ENCODE measurements around the gene SLC10A7.
A peak's percentile ranks its signal among the peaks of the same experiment; 100 is the strongest.

Gene SLC10A7, protein sequence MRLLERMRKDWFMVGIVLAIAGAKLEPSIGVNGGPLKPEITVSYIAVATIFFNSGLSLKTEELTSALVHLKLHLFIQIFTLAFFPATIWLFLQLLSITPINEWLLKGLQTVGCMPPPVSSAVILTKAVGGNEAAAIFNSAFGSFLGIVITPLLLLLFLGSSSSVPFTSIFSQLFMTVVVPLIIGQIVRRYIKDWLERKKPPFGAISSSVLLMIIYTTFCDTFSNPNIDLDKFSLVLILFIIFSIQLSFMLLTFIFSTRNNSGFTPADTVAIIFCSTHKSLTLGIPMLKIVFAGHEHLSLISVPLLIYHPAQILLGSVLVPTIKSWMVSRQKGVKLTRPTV

GRCh38 chr4:146521541-146522097, at the start of gene SLC10A7:
SLC10A7 (minus strand) TSS chr4:146521940; CDS start chr4:146521717, 223 bp downstream.
- TF ChIP-seq CTCF (conservative IDR thresholded peaks at IDR 0.05; ENCODE audit: low read length), result no peak
- DNase-seq (ENCODE audit: low read depth), result peak; percentile 60

DNA sequence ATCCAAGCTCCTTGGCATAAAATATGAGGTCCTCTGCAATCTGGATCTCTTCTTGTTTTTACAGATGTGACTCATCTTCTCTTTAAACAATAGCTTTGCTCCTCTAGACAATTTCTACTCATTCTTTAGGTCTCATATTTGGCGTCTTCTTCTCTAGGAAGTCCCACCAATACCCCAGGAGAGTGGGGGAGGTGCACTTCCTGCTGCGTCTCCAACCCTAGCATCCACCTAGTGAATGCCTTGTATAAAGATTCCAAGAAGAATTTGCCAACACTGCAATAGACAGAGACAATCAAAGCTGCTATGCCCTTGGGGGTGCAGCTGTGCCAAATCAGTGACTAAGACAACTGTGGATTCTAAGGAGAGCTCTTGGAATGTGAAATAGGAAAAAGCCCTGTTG, 45.7 kb upstream of the SLC10A7 start:
- peak; percentile 10 for DNase-seq (ENCODE audit: low read depth)
- no peak overlapping the region for H3K4me3 ChIP-seq (ENCODE audit: low read length)
- TF ChIP-seq CTCF (conservative IDR thresholded peaks at IDR 0.05; ENCODE audit: low read length), result no peak

More at GRCh38 chr4:146521541-146522097, at the start of gene SLC10A7:
- H3K4me3 ChIP-seq (ENCODE audit: low read length), result peak within 1 kb of the TSS; percentile 95

DNA sequence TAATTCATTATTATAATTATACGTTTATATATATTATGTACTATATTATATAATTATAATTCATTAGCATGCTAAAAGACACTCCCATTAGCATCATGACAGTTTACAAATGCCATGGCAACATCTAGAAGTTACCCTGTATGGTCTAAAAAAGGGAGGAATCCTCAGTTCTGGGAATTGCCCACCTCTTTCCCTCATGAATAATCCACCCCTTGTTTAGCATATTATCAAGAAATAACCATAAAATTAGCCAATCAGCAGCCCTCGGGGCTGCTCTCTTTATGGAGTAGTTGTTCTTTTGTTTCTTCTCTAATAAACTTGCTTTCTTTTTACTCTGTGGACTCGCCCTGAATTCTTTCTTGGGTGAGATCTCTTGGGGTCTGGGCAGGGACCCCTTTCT, 42.8 kb upstream of the SLC10A7 start:
- DNase-seq (ENCODE audit: low read depth), result no peak
- no peak for TF ChIP-seq CTCF (conservative IDR thresholded peaks at IDR 0.05; ENCODE audit: low read length)

GRCh38 chr4:146550161-146550560, 28.4 kb upstream of the SLC10A7 start:
- H3K4me3 ChIP-seq (ENCODE audit: low read length), result no peak overlapping the region
- no peak for TF ChIP-seq CTCF (conservative IDR thresholded peaks at IDR 0.05; ENCODE audit: low read length)
- no peak for DNase-seq (ENCODE audit: low read depth)

More for the DNA sequence above, 42.8 kb upstream of the SLC10A7 start:
- H3K4me3 ChIP-seq (ENCODE audit: low read length), result no peak overlapping the region

- H3K4me3 ChIP-seq (ENCODE audit: low read length), result no peak overlapping the region
- 0 out of 2 replicates have a peak, but pooled peaks have one; percentile 3 for TF ChIP-seq CTCF (conservative IDR thresholded peaks at IDR 0.05; ENCODE audit: low read length)
- no peak for DNase-seq (ENCODE audit: low read depth)
Observed at GRCh38 chr4:146548443-146548842, 26.7 kb upstream of the SLC10A7 start.

DNA sequence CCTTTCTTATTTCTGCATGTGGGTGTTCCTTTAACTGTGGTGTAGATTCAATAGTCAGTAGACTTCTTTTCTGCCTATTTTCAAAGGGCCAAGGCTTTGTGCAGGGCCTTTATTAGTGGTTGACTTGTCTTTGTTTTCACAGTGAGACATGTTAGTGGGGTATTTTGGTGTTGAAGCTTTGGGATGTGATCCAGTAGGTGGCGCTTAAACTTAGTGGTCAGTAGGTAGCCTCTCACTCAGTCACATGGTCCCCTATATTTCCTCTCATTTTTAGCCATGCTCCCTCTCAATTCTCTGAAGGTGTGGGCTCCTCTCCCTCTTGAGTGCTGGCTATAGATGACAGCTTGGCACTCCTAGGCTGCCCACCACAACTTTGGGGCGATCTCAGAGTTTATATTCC, 23.4 kb upstream of the SLC10A7 start:
- TF ChIP-seq CTCF (conservative IDR thresholded peaks at IDR 0.05; ENCODE audit: low read length), result peak; percentile 55
- peak; percentile 42 for DNase-seq (ENCODE audit: low read depth)
- H3K4me3 ChIP-seq (ENCODE audit: low read length), result no peak overlapping the region

DNA sequence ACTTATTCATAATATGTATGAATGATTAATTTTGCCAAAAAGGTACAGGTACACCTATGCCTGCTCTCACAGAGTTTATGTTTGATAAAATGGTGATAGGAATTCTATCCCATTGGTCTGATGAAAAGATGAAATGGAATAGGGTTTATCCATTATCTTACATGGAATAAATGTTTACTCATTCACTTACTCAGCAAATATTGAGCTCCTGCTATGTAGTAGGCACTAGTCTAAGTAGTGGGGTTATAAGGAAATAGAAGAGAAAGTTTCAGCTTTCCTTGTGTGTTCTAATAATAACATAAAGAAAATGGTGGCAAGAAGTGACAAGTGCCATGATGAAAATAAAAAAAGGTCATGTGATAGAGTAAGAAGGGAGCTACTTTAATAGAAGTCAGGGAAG, 12.4 kb upstream of the SLC10A7 start:
- DNase-seq (ENCODE audit: low read depth), result no peak
- no peak overlapping the region for H3K4me3 ChIP-seq (ENCODE audit: low read length)
- no peak for TF ChIP-seq CTCF (conservative IDR thresholded peaks at IDR 0.05; ENCODE audit: low read length)

Measured in AG10803 (cell line).